ENCODE results near the gene SLF2. TPM values are rescaled to one million over a fixed set of nuclear protein-coding genes. Genes with fewer than 3 reads are reported as not detected.
A peak's percentile ranks its signal among the peaks of the same experiment; 100 is the strongest.

The SLF2 gene, protein sequence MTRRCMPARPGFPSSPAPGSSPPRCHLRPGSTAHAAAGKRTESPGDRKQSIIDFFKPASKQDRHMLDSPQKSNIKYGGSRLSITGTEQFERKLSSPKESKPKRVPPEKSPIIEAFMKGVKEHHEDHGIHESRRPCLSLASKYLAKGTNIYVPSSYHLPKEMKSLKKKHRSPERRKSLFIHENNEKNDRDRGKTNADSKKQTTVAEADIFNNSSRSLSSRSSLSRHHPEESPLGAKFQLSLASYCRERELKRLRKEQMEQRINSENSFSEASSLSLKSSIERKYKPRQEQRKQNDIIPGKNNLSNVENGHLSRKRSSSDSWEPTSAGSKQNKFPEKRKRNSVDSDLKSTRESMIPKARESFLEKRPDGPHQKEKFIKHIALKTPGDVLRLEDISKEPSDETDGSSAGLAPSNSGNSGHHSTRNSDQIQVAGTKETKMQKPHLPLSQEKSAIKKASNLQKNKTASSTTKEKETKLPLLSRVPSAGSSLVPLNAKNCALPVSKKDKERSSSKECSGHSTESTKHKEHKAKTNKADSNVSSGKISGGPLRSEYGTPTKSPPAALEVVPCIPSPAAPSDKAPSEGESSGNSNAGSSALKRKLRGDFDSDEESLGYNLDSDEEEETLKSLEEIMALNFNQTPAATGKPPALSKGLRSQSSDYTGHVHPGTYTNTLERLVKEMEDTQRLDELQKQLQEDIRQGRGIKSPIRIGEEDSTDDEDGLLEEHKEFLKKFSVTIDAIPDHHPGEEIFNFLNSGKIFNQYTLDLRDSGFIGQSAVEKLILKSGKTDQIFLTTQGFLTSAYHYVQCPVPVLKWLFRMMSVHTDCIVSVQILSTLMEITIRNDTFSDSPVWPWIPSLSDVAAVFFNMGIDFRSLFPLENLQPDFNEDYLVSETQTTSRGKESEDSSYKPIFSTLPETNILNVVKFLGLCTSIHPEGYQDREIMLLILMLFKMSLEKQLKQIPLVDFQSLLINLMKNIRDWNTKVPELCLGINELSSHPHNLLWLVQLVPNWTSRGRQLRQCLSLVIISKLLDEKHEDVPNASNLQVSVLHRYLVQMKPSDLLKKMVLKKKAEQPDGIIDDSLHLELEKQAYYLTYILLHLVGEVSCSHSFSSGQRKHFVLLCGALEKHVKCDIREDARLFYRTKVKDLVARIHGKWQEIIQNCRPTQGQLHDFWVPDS
- 17.1 TPM for polyA plus RNA-seq (2013, experiment 1 of 2)
- 14.6 TPM for polyA plus RNA-seq (2013, experiment 2 of 2)

DNA sequence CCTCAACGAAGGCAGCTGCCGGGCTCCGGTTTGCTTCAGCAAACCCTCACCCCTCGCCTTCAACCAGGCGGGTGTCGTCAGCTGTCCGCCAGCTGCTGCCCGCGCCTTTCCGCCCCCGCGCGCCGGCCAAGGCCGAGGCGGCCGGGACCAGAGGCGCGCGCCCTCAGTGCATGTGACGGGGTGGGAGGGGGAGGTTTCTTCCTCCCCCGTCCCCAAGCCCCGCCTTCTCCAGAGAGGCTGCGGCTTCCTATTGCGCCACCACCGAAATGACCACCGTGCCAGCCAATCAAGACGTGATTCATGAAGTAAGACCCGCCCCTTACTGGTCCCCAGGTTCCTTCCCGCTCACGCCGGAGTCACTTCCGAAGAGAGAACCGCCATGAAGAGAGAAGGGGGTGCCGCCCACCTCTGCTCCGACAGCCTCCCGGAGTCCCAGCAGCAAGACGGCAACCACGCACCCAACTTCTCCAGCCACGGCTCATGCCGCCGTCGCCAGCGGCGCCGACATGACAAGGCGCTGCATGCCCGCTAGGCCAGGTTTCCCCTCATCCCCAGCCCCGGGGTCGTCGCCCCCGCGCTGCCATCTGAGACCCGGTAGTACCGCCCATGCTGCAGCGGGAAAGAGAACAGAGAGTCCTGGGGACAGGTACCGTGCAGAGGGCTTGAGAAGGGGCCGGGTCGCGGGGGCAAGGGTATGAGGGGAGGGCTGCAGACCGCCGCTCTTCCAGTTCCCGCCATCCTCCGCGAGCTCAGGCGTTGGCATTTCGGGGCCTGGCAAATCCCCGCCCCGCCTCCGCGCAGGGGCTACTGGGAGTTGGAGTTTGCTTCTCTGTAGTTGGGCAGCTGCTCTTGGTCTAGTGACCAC lies at the start of gene SLF2:
SLF2 (plus strand) TSS at position 359 of the 865 bp plus-strand sequence; CDS start at position 507, 148 bp downstream.
- peak within 1 kb of the TSS; percentile 89 for H3K9ac ChIP-seq (ENCODE audit: low read depth, low read length)
- peak within 1 kb of the TSS; percentile 91 for H3K4me3 ChIP-seq (ENCODE audit: low read length)
- under 1% methylated on average over 71 of the region's 71 CpGs for WGBS
- peaks cover 23% of the 10 kb centered on the region for H3K36me3 ChIP-seq (ENCODE audit: insufficient read depth, low read length)
- H3K27ac ChIP-seq (ENCODE audit: low read depth, low read length): peak within 1 kb of the TSS; percentile 79
- H3K27me3 ChIP-seq (ENCODE audit: insufficient read depth, low read length): no peaks in the 10 kb centered on the region
- peaks cover 23% of the 10 kb centered on the region for H3K4me1 ChIP-seq (ENCODE audit: insufficient read depth, low read length)
- H3K9me3 ChIP-seq (ENCODE audit: insufficient read depth, low read depth, low read length): no peaks in the 10 kb centered on the region

DNA sequence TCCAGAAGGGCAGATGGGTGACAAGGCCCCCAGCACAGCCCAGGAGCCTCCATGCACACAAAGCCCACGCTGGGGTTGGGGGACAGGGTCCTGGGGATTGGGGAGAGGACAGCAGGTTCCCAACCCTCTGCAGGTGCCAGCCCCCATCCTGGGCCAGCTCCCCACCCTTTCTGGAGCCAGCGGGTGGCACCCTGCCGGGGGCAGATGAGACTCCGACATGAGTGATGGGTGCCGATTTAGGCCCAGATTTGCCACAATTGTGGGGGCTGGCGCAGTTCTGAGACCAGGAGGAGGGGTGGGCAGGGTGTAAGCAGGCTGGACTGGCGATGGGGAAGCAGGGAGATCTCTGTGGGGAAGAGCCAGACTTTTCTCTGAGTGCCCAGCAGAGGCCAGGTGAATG lies 49.3 kb upstream of the SLF2 start:
- H3K36me3 ChIP-seq (ENCODE audit: insufficient read depth, low read length): no peaks in the 10 kb centered on the region
- peaks cover 88% of the 10 kb centered on the region for H3K27me3 ChIP-seq (ENCODE audit: insufficient read depth, low read length)
- no peak overlapping the region for H3K4me3 ChIP-seq (ENCODE audit: low read length)
- H3K4me1 ChIP-seq (ENCODE audit: insufficient read depth, low read length): peaks cover 5% of the 10 kb centered on the region; the same call in 1 of the 2 replicates
- no peak overlapping the region for H3K27ac ChIP-seq (ENCODE audit: low read depth, low read length)
- H3K9me3 ChIP-seq (ENCODE audit: insufficient read depth, low read depth, low read length): no peaks in the 10 kb centered on the region
- no peak overlapping the region for H3K9ac ChIP-seq (ENCODE audit: low read depth, low read length)
- 89% methylated on average over 7 of the region's 7 CpGs for WGBS

DNA sequence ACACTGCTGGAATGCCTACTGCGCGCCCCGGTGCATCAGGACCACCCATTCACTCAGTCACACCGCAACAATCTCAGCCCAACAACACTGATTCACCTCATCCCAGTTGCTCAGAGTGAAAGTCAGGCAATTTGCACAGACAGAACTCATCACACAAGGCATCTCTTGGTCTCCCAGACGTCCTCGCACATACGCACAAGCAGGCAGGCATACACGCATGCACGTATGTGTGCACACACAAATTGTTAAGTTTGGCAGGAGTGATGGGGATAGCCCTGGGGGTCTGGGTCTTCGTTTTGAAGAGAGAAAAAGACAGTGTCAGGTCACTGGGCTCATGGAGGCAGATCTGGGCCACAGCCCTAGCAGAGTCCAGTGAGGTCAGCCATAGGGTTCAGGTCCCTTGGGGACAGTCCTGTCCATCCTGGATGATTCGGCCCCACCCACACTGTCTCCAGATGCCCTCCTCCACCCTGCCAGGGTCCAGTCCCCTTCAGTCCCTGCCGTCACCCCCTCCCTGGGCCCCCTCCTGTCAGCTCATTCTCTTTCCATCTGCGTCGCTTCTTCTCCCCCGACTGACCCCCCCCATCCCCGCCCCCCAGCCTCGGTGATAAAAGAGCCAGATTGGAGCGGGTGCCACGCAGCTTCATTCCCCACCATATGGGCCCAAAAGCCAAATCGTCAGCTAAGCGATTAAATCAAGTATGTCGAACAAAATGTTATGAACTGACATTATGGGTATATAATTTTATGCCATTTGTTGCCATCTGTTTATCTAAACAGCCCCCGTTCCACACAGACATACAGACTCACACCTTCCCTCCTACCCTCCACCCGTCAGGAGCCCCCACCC lies 48.5 kb upstream of the SLF2 start:
- Histone ChIP-seq H3K27me3 (ENCODE audit: insufficient read depth, low read length) (peaks cover 89% of the 10 kb centered on the region), H3K36me3 (ENCODE audit: insufficient read depth, low read length) (no peaks in the 10 kb centered on the region)
- 92% methylated on average over 24 of the region's 24 CpGs for WGBS

DNA sequence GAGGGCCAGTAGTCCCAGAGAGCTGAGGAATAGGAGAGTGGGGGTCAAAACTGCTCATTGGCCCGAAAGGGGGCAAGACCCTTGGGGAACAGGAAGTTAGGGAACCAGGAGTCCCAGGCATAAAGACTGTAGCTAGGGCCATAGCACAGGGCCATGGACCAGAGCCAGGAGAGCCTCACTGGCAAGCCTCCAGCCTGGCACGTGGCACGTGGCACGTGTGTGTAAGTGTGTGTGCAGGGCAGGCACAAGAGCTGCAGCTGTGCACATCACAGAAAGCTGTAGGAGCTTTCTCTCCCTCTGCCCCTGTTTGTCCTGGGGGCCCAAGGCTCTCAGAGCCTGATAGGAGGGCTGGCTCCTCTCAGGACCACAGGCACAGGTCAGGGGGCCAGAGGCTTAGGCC lies 47.8 kb upstream of the SLF2 start:
- Histone ChIP-seq H3K27ac (ENCODE audit: low read depth, low read length) (no peak overlapping the region), H3K27me3 (ENCODE audit: insufficient read depth, low read length) (peaks cover 85% of the 10 kb centered on the region), H3K36me3 (ENCODE audit: insufficient read depth, low read length) (no peaks in the 10 kb centered on the region), H3K4me1 (ENCODE audit: insufficient read depth, low read length) (peaks cover 5% of the 10 kb centered on the region; the same call in 1 of the 2 replicates), H3K4me3 (ENCODE audit: low read length) (no peak overlapping the region), H3K9ac (ENCODE audit: low read depth, low read length) (no peak overlapping the region), H3K9me3 (ENCODE audit: insufficient read depth, low read depth, low read length) (no peaks in the 10 kb centered on the region)
- 85% methylated on average over 4 of the region's 4 CpGs for WGBS

More for the DNA sequence above, 48.5 kb upstream of the SLF2 start:
- H3K4me1 ChIP-seq (ENCODE audit: insufficient read depth, low read length): peaks cover 5% of the 10 kb centered on the region; the same call in 1 of the 2 replicates
- no peaks in the 10 kb centered on the region for H3K9me3 ChIP-seq (ENCODE audit: insufficient read depth, low read depth, low read length)
- H3K27ac ChIP-seq (ENCODE audit: low read depth, low read length): no peak overlapping the region
- H3K4me3 ChIP-seq (ENCODE audit: low read length): no peak overlapping the region
- no peak overlapping the region for H3K9ac ChIP-seq (ENCODE audit: low read depth, low read length)

DNA sequence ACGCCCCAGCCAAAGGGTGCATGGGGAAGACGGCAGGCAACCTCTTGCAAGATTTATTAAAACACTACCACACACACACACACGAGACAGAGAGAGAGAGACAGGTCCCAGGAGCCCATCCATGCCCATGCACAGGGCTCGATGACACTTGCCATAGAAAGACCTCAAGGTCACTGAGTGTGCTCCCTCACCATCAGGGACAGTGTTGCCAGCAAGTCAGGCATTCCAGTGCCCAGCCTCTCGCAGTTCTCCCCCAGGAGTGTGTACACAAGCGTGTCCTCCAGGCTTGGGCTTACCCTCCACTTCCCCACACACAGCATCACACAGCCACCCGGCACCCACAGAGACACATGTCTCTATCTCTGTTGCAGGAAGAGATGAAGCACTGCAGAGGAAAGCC lies 46.8 kb upstream of the SLF2 start:
- H3K4me1 ChIP-seq (ENCODE audit: insufficient read depth, low read length): peaks cover 5% of the 10 kb centered on the region; the same call in 1 of the 2 replicates
- WGBS: 86% methylated on average over 7 of the region's 7 CpGs
- H3K27ac ChIP-seq (ENCODE audit: low read depth, low read length): no peak overlapping the region
- peaks cover 80% of the 10 kb centered on the region for H3K27me3 ChIP-seq (ENCODE audit: insufficient read depth, low read length)
- no peak overlapping the region for H3K9ac ChIP-seq (ENCODE audit: low read depth, low read length)
- H3K4me3 ChIP-seq (ENCODE audit: low read length): peak overlapping the region; percentile 44
- no peaks in the 10 kb centered on the region for H3K9me3 ChIP-seq (ENCODE audit: insufficient read depth, low read depth, low read length)
- H3K36me3 ChIP-seq (ENCODE audit: insufficient read depth, low read length): no peaks in the 10 kb centered on the region

DNA sequence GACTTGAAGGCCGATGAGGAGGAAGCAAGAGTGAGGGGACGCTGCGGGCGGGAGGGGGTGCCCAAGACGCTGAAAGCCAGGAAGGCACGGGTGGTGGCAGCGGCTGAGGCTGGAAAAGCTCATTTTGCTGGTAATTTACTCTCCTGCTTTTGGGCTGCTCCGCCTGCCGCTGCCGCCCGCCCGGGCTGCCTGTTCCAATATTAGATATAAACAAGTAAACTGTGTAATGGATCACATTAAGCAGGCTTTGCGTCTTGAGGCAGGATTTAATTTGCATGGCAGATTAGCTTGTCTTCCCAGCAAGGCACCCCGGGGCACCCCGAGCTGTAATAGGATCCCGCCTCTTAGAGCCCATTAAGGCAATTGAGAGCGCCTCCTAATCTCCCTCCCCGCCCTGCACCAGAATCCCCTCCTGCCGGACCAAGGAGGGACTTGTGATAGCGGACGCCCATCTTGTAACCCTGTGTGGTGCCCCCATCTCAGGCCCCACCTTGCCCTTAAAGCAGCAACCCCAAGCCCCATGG lies 46.1 kb upstream of the SLF2 start:
- H3K9ac ChIP-seq (ENCODE audit: low read depth, low read length): no peak overlapping the region
- peaks cover 80% of the 10 kb centered on the region for H3K27me3 ChIP-seq (ENCODE audit: insufficient read depth, low read length)
- peak overlapping the region; percentile 44 for H3K4me3 ChIP-seq (ENCODE audit: low read length)
- peaks cover 5% of the 10 kb centered on the region; the same call in 1 of the 2 replicates for H3K4me1 ChIP-seq (ENCODE audit: insufficient read depth, low read length)
- no peaks in the 10 kb centered on the region for H3K36me3 ChIP-seq (ENCODE audit: insufficient read depth, low read length)
- no peaks in the 10 kb centered on the region for H3K9me3 ChIP-seq (ENCODE audit: insufficient read depth, low read depth, low read length)
- no peak overlapping the region for H3K27ac ChIP-seq (ENCODE audit: low read depth, low read length)
- 9% methylated on average over 19 of the region's 21 CpGs for WGBS

DNA sequence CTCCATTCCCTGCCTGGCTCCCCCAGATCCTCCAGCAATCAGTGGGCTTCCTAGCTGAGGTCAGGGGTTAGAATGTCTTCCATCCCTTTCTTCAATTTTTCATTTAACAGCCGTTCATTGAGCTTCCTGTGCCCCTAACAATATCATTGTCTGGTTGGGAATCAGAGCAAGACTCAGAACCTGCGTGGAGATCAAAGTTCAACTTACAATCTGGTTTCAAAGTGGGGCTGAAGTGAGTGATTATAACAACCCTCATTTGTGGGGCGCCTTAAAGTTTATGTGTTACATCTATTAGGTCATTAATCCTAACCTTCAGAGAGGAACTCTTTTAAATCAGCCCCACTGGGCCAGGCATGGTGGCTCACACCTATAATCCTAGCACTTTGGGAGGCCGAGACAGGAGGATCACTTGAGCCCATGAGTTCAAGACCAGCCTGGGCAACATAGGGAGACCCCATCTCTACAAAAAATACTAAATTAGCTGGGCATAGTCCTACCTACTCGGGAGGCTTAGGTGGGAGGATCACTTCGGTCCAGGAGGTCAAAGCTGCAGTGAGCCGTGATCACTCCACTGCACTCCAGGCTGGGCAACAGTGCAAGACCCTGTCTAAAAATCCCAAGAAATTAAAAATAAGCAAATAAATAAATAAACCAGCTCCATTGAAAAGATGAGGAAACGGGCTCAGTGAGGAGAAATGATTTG lies 45.4 kb upstream of the SLF2 start:
- no peak overlapping the region for H3K4me3 ChIP-seq (ENCODE audit: low read length)
- H3K4me1 ChIP-seq (ENCODE audit: insufficient read depth, low read length): peaks cover 5% of the 10 kb centered on the region; the same call in 1 of the 2 replicates
- H3K36me3 ChIP-seq (ENCODE audit: insufficient read depth, low read length): no peaks in the 10 kb centered on the region
- no peaks in the 10 kb centered on the region for H3K9me3 ChIP-seq (ENCODE audit: insufficient read depth, low read depth, low read length)
- peaks cover 78% of the 10 kb centered on the region for H3K27me3 ChIP-seq (ENCODE audit: insufficient read depth, low read length)
- 92% methylated on average over 8 of the region's 8 CpGs for WGBS
- H3K9ac ChIP-seq (ENCODE audit: low read depth, low read length): no peak overlapping the region
- H3K27ac ChIP-seq (ENCODE audit: low read depth, low read length): no peak overlapping the region

DNA sequence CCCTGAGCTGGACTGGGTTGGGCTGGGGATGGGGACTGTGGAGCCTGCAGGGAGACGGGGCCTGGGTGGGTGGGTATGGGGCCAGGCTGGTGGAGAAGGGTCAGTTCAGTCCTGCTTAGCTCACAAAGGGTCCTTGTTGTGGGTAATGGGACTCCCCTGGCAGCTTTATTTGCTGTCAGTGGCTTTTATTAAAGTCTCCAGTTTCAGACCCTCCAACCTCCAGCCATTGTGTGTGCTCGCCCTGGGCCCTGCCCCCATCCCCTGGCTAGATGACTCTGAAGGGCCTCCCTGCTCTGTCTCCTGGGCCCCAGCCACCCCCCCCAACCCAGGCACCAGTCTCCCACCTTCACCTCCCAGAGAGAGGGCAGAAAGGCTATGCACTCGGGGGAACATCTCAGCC lies 44.4 kb upstream of the SLF2 start:
- 73% methylated on average over 3 of the region's 3 CpGs for WGBS
- peaks cover 71% of the 10 kb centered on the region for H3K27me3 ChIP-seq (ENCODE audit: insufficient read depth, low read length)

DNA sequence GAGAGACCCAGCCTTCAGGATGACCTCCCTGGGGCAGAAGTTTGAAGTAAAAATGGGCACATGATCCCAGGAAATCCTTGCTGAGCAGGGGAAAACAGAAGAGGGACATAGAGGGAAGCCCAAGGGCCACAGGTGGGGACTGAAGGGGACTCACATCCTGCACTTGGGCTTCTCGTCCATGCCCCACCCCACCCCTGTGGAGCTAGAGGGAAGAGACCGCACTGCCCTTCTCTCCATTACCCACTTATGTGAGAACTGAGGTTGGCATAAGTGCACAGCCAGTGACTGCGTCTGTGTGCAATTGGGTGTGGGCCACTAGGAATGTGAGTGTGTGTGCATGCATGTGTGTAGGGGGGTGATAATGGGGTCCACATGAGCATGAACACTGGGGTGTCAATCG lies 43.4 kb upstream of the SLF2 start:
- WGBS: 89% methylated on average over 2 of the region's 4 CpGs
- no peaks in the 10 kb centered on the region for H3K36me3 ChIP-seq (ENCODE audit: insufficient read depth, low read length)
- peaks cover 16% of the 10 kb centered on the region; the same call in 1 of the 2 replicates for H3K4me1 ChIP-seq (ENCODE audit: insufficient read depth, low read length)
- H3K9me3 ChIP-seq (ENCODE audit: insufficient read depth, low read depth, low read length): no peaks in the 10 kb centered on the region
- peaks cover 64% of the 10 kb centered on the region for H3K27me3 ChIP-seq (ENCODE audit: insufficient read depth, low read length)
- no peak overlapping the region for H3K4me3 ChIP-seq (ENCODE audit: low read length)
- H3K9ac ChIP-seq (ENCODE audit: low read depth, low read length): no peak overlapping the region
- H3K27ac ChIP-seq (ENCODE audit: low read depth, low read length): no peak overlapping the region

More for the DNA sequence above, 44.4 kb upstream of the SLF2 start:
- Histone ChIP-seq H3K9ac (ENCODE audit: low read depth, low read length) (no peak overlapping the region), H3K36me3 (ENCODE audit: insufficient read depth, low read length) (no peaks in the 10 kb centered on the region), H3K9me3 (ENCODE audit: insufficient read depth, low read depth, low read length) (no peaks in the 10 kb centered on the region), H3K4me3 (ENCODE audit: low read length) (no peak overlapping the region), H3K4me1 (ENCODE audit: insufficient read depth, low read length) (peaks cover 7% of the 10 kb centered on the region; the same call in 1 of the 2 replicates), H3K27ac (ENCODE audit: low read depth, low read length) (no peak overlapping the region)
